ENCODE measurements around the gene CCDC158. TPM values are rescaled to one million over a fixed set of nuclear protein-coding genes. Genes with fewer than 3 reads are reported as not detected.
A peak's percentile ranks its signal among the peaks of the same experiment; 100 is the strongest.

CCDC158 gene
- total RNA-seq, 1 donor from 2014 or later, result 0.64 TPM

- Histone ChIP-seq H3K27me3 (no peaks in the 10 kb centered on the region), H3K36me3 (no peaks in the 10 kb centered on the region), H3K9me3 (no peaks in the 10 kb centered on the region), H3K4me3 (no peak overlapping the region), H3K4me1 (no peaks in the 10 kb centered on the region), H3K27ac (no peak overlapping the region)
- no peak for DNase-seq
- TF ChIP-seq, protein P1, sequence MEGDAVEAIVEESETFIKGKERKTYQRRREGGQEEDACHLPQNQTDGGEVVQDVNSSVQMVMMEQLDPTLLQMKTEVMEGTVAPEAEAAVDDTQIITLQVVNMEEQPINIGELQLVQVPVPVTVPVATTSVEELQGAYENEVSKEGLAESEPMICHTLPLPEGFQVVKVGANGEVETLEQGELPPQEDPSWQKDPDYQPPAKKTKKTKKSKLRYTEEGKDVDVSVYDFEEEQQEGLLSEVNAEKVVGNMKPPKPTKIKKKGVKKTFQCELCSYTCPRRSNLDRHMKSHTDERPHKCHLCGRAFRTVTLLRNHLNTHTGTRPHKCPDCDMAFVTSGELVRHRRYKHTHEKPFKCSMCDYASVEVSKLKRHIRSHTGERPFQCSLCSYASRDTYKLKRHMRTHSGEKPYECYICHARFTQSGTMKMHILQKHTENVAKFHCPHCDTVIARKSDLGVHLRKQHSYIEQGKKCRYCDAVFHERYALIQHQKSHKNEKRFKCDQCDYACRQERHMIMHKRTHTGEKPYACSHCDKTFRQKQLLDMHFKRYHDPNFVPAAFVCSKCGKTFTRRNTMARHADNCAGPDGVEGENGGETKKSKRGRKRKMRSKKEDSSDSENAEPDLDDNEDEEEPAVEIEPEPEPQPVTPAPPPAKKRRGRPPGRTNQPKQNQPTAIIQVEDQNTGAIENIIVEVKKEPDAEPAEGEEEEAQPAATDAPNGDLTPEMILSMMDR (IDR thresholded peaks at IDR 0.05), result no peak
- no peak for ATAC-seq
- intact Hi-C loops (cut with DNase I), result no loop called here
These were observed 66.1 kb downstream of the CCDC158 start for GRCh38 chr4:76354517-76355473.

GRCh38 chr4:76342803-76343202 is 78.1 kb downstream of the CCDC158 start:
- intact Hi-C loops (cut with DNase I), result no loop called here
- ATAC-seq (no peak), DNase-seq (no peak)
- H3K4me1 ChIP-seq, result no peaks in the 10 kb centered on the region
- no peaks in the 10 kb centered on the region for H3K9me3 ChIP-seq
- H3K4me3 ChIP-seq, result no peak overlapping the region
- H3K36me3 ChIP-seq, result no peaks in the 10 kb centered on the region
- no peaks in the 10 kb centered on the region for H3K27me3 ChIP-seq
- H3K27ac ChIP-seq, result no peak overlapping the region
- TF ChIP-seq, protein P1 (IDR thresholded peaks at IDR 0.05), result no peak

- Histone ChIP-seq H3K4me1 (no peaks in the 10 kb centered on the region), H3K4me3 (no peak overlapping the region), H3K27ac (no peak overlapping the region), H3K27me3 (no peaks in the 10 kb centered on the region), H3K36me3 (no peaks in the 10 kb centered on the region), H3K9me3 (no peaks in the 10 kb centered on the region)
- TF ChIP-seq, protein P1 (IDR thresholded peaks at IDR 0.05), result no peak
- DNase-seq (no peak), ATAC-seq (peak; percentile 87)
- intact Hi-C loops (cut with DNase I), result no loop called here
These were observed 78.8 kb downstream of the CCDC158 start for GRCh38 chr4:76342191-76342590.

GRCh38 chr4:76341063-76341462 is 79.9 kb downstream of the CCDC158 start:
- intact Hi-C loops (cut with DNase I), result no loop called here
- Histone ChIP-seq H3K27me3 (no peaks in the 10 kb centered on the region), H3K36me3 (no peaks in the 10 kb centered on the region), H3K4me1 (no peaks in the 10 kb centered on the region), H3K27ac (no peak overlapping the region), H3K4me3 (no peak overlapping the region), H3K9me3 (no peaks in the 10 kb centered on the region)
- DNase-seq (no peak), ATAC-seq (no peak)
- TF ChIP-seq, protein P1 (IDR thresholded peaks at IDR 0.05), result no peak

DNA sequence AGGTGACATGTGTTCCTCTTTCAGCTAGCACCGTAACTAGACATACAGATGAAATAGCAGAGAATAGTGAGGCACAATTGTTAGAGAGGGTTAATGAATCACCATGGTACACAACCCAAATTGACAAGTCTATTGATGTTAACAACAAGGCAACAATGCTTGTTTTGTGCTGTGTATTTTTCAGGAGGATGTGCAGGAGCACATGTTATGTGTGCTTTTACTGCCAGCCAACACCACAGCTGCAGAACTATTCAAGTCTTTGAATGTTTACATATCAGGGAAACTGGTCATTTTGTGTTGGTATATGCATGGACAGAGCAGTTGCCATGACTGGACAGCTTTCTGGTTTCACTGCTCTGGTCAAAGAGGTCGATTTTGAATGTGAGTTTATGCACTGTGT is 81.6 kb downstream of the CCDC158 start:
- H3K27ac ChIP-seq, result no peak overlapping the region
- DNase-seq, result no peak
- H3K9me3 ChIP-seq, result no peaks in the 10 kb centered on the region
- no peak for ATAC-seq
- H3K4me3 ChIP-seq, result no peak overlapping the region
- no peaks in the 10 kb centered on the region for H3K36me3 ChIP-seq
- H3K27me3 ChIP-seq, result no peaks in the 10 kb centered on the region
- no peaks in the 10 kb centered on the region for H3K4me1 ChIP-seq
- intact Hi-C loops (cut with DNase I), result no loop called here
- TF ChIP-seq, protein P1 (IDR thresholded peaks at IDR 0.05), result no peak

Data from upper lobe of right lung (tissue), 1 donor.